Embryonic facial prominence (tissue), 1 donor: ENCODE data around the gene KRTAP5-3.
"Not testable (repeated sequence)": the region's sequence is repeated elsewhere in the genome, so short reads cannot be mapped to it uniquely, and the experiment has no call there.

Experiments
- DNase-seq: peaks from one replicate; pipeline ENCODE4 v3.0.0-alpha.2; 2016; ENCODE audit errors: extremely low spot score

KRTAP5-3 gene

DNA sequence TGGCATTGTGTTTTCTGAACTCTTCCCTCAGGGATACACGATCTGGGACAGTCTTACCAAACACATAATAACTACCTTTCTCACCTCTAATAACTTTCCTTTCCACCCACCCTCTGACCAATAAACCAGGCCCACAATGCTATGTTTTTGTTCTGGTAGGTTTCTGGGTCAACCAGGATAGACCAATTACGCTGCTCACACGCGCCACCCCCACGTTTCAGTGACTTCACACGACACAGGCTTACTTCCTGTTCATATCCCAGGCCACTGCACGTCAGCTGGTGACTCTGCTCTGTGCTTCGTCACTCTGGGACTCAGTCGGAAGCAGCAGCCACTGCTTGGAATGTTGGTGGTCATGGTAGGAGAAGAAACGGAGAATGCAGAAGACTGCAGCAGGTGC is 11.2 kb upstream of the KRTAP5-3 start:
- no peak for DNase-seq

DNA sequence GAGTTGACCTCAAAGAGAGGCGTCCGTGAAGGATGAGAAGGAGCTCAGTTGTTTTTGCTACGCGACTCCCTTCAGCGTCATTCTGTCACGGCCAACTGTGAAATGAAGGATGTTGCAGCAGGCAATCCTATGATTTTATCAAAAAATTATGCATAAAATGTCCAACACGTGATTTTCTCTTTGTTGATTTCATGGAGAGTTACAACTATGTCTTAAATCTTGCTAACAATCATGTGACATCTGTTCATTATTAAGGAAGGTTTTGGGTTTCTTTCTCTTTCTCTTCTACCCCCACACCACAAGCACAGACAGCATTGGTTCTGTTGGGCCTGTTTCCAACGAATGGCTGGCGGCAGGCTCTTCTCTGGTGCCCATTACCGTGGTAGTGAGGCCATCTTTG is 10.0 kb upstream of the KRTAP5-3 start:
- peak; percentile 47 for DNase-seq

DNA sequence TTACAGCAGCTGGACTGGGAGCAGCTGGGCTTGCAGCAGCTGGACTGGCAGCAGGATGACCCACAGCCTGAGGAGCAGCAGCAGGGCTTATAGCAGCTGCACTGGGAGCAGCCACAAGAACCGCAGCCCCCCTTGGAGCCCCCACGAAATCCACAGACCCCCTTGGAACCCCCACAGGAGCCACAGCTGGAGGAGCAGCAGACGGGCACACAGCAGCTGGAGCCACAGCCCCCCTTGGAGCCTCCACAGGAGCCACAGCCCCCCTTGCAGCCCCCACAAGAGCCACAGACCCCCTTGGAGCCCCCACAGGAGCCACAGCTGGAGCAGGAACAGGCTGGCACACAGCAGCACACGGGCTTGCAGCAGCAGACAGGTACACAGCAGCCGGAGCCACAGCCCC is 362 bp downstream of the KRTAP5-3 start:
- DNase-seq, result not testable (repeated sequence)

- DNase-seq, result not testable (repeated sequence)
Observed at GRCh38 chr11:1607156-1607845, 962 bp downstream of the KRTAP5-3 start.

DNA sequence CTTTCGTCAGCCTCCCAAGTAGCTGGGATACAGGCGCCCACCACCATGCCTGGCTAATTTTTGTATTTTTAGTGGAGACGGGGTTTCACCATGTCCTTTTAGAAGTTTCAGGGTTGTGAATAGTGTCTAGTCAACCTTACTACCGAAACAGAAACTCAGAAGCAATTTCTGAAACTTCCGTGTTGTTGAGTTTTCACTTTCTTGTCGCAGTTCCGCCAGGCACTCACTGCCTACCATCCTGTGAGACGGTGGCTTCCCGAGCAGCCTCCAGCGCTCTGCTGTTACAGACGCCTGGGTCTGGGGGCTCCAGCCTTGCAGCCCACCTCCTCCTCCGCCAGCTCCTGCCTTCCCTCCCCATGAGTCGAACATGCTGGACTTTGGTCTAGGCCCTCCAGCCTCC is 2.3 kb downstream of the KRTAP5-3 start:
- DNase-seq, result not testable (repeated sequence)

DNA sequence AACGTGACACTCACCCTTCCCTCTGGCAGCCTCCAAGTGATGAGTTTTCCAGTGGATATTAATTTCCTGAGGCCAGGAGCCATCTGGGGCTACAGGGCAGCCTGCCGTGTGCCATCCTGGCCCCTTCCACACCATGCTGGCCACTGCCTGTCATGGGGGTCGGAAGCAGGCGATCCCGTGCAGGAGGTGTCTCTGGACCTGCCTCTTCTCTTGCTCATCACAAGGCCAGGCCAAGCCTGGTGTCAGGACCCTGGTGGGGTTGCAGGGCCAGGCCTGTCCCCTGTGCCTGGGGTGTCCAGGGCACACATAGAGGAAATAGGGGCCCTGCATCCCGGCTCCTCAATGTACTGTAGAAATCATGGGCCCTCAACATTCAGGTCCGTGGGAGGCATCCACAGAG is 3.6 kb downstream of the KRTAP5-3 start:
- DNase-seq, result no peak

DNA sequence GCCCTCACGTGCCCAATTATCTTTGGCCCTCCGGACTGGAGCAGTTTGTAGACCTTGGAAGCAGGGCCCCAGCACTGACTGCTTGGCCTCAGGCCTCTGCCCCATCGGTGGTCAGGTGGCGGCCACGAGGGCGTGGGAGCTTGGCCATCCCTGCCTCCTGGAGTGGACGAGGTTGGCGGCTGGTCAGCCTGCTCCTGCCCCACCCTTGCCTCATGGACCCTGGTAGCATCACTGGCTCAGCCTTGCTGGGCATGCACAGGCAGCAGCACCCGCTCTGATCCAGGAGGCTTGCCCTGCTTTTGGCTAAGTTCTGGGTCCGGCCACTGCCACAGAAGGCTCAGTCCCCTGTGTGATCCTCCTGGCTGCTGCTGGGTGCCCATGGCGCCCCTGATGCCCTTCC is 4.1 kb downstream of the KRTAP5-3 start:
- DNase-seq, result no peak

GRCh38 chr11:1603629-1604028 is 4.6 kb downstream of the KRTAP5-3 start:
- DNase-seq, result no peak

DNA sequence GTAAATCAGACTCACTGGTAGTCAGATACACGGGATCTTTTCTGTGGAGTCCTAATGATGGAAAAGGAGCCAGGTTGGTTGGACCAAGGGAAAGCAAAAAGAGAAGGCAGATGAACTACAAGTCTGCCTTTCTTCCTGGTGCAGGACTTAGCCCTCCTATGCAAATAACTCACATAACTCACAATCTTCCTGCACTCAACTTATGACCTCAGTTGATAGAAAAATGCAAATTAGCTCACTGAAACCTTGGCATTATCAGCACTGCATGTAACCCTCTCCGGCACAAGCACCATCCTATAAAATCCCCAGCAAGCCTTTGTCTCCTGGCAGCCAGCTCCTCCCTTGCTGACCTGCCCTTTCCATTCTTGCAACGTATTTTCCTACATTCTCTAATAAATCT is 6.6 kb downstream of the KRTAP5-3 start:
- not testable (repeated sequence) for DNase-seq

GRCh38 chr11:1600626-1601025 is 7.6 kb downstream of the KRTAP5-3 start:
- no peak for DNase-seq

DNA sequence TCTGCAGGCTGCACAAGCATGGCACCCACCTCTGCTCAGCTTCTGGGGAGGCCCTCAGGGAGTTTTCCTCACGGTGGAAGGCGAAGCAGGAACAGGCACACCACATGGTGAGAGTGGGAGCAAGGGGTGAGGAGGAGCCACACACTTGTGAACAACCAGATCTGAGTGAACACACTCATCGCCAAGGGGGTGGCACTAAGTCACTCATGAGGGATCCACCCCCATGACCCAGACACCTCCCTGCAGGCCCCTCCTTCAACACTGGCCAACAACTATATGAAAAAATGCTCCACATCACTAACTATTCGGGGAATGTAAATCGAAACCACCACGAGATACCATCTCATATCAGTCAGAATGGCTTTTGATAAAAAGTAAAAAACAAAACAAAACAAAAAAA is 9.4 kb downstream of the KRTAP5-3 start:
- no peak for DNase-seq

DNA sequence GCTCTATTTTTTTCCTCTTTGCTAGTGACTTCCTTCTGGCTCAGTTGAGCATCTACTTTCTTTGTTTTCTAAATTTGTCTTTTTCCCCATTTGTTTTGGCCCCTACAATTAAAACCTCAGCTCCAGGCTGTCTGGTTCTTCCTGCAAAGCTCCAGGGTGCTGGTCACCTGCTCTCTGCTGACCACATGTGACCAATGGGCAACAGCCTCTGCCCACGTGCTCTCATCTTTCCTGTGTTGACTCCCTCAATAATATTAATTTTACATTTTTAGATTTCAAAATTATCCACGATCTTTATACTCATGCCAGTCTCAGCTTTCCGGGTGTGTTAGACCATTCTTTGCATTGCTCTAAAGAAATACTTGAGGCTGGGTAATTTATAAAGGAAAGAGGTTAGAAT is 9.9 kb downstream of the KRTAP5-3 start:
- DNase-seq, result not testable (repeated sequence)

DNA sequence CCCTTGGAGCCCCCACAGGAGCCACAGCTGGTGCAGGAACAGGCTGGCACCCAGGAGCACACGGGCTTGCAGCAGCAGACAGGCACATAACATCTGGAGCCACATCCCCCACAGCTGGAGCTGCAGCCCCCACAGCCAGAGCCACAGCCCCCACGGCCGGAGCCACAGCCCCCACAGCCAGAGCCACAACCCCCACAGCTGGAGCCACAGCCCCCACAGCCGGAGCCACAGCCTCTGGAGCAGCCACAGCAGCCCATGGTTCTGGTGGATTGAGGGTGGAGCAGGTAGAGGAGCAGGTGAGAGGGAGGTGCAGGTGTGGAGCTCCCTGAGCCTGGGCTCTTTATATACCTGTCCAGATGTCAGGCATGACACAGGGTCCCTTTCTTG is 10.3 kb downstream of the KRTAP5-3 start, which contains the start of gene KRTAP5-2:
Gene KRTAP5-2 (minus strand): TSS at position 301 of the 387 bp plus-strand sequence. CDS start 44 bp downstream, at position 257.
- no peak for DNase-seq

GRCh38 chr11:1597331-1597993 is 10.8 kb downstream of the KRTAP5-3 start:
- DNase-seq, result no peak

DNA sequence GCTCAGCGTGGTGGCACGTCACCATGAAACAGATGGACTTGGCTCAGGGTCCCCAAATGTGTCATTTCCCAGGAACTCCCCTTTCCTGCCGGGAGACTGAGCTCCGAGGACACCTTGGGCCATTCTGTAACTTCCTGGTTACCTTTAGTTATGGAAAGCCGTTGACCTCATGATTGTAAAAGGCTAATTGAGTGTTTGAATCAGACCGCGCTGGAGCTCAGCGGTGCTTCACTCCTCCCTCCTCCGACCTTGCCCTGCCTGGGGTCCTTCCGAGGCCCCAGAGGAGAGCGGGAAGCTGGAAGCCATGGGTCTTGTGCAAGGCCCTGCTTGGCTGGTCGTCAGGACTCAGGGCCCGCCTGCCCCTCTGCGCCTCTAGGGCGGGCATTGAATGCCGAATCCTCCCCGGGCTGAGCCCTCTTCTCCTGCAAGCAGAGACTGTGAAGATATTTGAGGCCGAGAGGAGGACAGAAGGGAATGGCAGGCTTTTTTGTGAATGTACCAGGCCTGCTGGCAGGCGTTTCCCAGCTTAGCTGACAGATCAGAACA is 11.6 kb downstream of the KRTAP5-3 start:
- DNase-seq, result not testable (repeated sequence)

DNA sequence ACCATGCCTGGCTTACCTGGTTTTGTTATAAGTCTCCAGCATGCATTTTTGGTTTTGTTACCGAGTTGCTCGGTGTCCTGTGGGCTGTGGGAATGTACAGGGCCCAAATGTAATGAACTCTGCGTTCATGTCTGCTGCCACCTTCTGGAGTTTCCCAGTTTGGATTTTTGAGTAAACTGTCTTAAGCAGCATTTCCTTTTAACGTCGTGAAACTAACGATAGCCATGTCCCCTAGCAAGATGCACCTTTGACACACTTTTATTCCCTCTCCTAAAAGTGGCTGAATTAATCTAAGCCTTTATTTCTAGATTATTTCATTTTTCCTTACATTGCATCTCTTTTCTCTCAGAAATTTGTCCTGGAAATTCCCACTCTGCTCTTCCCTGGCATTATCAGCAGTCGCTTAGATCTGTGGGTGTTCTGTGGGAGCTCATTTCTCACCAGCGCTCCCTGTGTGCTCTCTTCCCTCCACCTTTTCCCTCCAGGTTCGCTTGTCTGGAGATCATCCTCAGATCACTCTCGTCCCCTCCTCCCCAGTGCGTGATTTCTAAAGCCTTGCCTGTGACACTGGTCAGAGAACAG is 12.2 kb downstream of the KRTAP5-3 start:
- DNase-seq, result not testable (repeated sequence)

- no peak for DNase-seq
Observed at GRCh38 chr11:1592628-1593027, 15.6 kb downstream of the KRTAP5-3 start.

DNA sequence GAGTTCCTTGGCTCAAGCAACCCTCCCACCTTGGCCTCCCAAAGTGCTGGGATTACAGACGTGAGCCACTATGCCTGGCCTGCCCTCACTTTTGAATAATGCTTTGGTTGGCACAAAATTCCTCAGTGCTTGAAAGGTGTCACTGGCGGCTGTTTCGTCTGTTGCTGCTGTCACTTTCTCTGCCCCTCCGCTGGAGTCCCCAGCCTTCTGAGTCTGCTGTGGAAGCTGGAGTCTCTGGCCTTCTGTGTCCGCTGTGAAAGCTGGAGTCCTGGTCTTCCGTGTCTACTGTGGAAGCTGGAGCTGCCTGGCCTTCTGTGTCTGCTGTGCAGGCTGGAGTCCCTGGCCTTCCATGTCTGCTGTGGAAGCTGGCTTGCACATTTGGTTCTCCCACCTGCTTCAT is 18.3 kb downstream of the KRTAP5-3 start:
- no peak for DNase-seq

DNA sequence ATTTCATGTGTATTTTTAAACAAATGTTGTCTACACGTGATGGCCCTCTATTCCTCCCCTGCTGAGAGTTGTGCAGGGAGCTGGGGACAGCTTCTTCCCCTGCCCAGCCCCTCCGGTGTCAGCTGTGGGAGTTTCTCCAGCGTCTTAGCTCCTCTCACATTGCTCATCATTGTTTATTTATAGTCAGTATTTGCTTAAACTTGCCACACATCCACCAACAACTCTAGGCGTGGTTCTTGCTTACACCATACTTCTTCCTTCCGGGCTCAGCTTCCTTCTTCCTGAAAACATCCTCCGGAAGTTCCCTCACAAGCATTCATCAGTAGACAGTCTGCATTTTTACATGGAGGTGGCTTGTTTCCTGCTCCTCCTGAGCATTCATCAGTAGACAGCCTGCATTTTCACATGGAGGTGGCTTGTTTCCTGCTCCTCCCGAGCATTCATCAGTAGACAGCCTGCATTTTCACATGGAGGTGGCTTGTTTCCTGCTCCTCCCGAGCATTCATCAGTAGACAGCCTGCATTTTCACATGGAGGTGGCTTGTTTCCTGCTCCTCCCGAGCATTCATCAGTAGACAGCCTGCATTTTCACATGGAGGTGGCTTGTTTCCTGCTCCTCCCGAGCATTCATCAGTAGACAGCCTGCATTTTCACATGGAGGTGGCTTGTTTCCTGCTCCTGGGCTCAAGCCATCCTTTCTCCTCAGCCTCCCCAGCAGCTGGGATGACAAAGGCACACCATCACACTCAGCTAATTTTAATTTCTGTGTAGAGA is 18.9 kb downstream of the KRTAP5-3 start:
- not testable (repeated sequence) for DNase-seq

GRCh38 chr11:1586699-1587098 is 21.6 kb downstream of the KRTAP5-3 start:
- DNase-seq, result no peak

DNA sequence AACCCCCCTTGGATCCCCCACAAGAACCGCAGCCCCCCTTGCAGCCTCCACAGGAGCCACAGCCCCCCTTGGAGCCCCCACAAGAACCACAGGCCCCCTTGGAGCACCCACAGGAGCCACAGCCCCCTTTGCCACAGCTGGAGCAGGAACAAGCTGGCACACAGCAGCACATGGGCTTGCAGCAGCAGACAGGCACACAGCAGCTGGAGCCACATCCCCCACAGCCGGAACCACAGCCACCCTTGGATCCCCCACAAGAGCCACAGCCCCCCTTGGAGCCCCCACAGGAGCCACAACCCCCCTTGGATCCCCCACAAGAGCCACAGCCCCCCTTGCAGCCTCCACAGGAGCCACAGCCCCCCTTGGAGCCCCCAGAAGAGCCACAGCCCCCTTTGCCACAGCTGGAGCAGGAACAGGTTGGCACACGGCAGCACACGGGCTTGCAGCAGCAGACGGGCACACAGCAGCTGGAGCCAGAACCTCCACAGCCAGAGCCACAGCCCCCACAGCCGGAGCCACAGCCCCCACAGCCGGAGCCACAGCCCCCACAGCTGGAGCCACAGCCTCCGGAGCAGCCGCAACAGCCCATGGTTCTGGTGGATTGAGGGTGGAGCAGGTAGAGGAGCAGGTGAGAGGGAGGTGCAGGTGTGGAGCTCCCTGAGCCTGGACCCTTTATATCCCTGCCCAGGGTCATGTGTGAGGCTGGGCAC is 23.4 kb downstream of the KRTAP5-3 start, which contains the start of gene KRTAP5-1:
Gene KRTAP5-1 (minus strand): TSS at position 623 of the 710 bp plus-strand sequence. CDS start 34 bp downstream, at position 589.
- not testable (repeated sequence) for DNase-seq
